Liver (tissue), 9 donors: Measurements from ENCODE around the gene CAV1. TPM values are rescaled to one million over a fixed set of nuclear protein-coding genes. Genes with fewer than 3 reads are reported as not detected.
"Not testable (repeated sequence)": the region's sequence is repeated elsewhere in the genome, so short reads cannot be mapped to it uniquely, and the experiment has no call there.

Experiments
- DNase-seq: peaks from one replicate; pipeline ENCODE4 v3.0.0-alpha.2; 2017; ENCODE audit warnings: low spot score
- H3K27ac ChIP-seq, 2 donors: one replicate each; pipeline ENCODE4 v1.7.0; 2013; ENCODE audit warnings: inconsistent platforms in 2 of 2, low read length in 2 of 2, control low read depth in 1 of 2, low read depth in 1 of 2, mild to moderate bottlenecking in 1 of 2
- H3K27me3 ChIP-seq, 4 donors: one replicate each; pipeline versions ENCODE4 v1.6.1 to v1.7.0; 2013; ENCODE audit warnings: low read length in 3 of 4, inconsistent platforms in 1 of 4, mild to moderate bottlenecking in 1 of 4, moderate library complexity in 1 of 4; ENCODE audit not compliant: control insufficient read depth in 4 of 4, insufficient read depth in 4 of 4
- H3K36me3 ChIP-seq, 4 donors: one replicate each; pipeline versions ENCODE4 v1.6.1 to v1.7.0; 2013; ENCODE audit warnings: low read length in 3 of 4, mild to moderate bottlenecking in 3 of 4, low read depth in 1 of 4, moderate library complexity in 1 of 4; ENCODE audit not compliant: control insufficient read depth in 4 of 4, insufficient read depth in 3 of 4
- H3K4me1 ChIP-seq, 4 donors: one replicate each; pipeline versions ENCODE4 v1.6.1 to v1.7.0; 2013; ENCODE audit warnings: low read length in 3 of 4, mild to moderate bottlenecking in 3 of 4, moderate library complexity in 1 of 4; ENCODE audit not compliant: control insufficient read depth in 4 of 4, insufficient read depth in 4 of 4
- H3K4me3 ChIP-seq, 3 donors: one replicate each; pipeline versions ENCODE4 v1.6.1 to v1.7.0; 2013; ENCODE audit warnings: low read length in 3 of 3, control low read depth in 1 of 3, low read depth in 1 of 3, mild to moderate bottlenecking in 1 of 3
- H3K9ac ChIP-seq, 2 donors: one replicate each; pipeline ENCODE4 v1.7.0; 2013; ENCODE audit warnings: low read length in 2 of 2, mild to moderate bottlenecking in 2 of 2, moderate library complexity in 2 of 2, control low read depth in 1 of 2, low read depth in 1 of 2
- H3K9me3 ChIP-seq, 4 donors: one replicate each; pipeline versions ENCODE4 v1.6.1 to v1.7.0; 2013; ENCODE audit warnings: low read length in 3 of 4; ENCODE audit not compliant: control insufficient read depth in 4 of 4
- EGR1 ChIP-seq, 2 donors: IDR thresholded peaks; 2 replicates each; pipeline ENCODE4 v1.6.1; 2016 to 2018; ENCODE audit warnings: antibody characterized with exemption in 2 of 2, low read depth in 2 of 2
- FOXA1 ChIP-seq: IDR thresholded peaks from 2 replicates; pipeline ENCODE4 v1.6.1; 2016; ENCODE audit warnings: antibody characterized with exemption
- HNF4A ChIP-seq, 2 donors: conservative IDR thresholded peaks; 2 replicates each; pipeline ENCODE4 v1.6.1; 2016; ENCODE audit warnings: antibody characterized with exemption in 2 of 2, mild to moderate bottlenecking in 2 of 2
- HNF4G ChIP-seq: IDR thresholded peaks from 2 replicates; pipeline ENCODE4 v1.6.1; 2016; ENCODE audit warnings: antibody characterized with exemption
- JUND ChIP-seq, 2 donors: IDR thresholded peaks; 2 replicates each; pipeline ENCODE4 v1.6.1; 2016; ENCODE audit warnings: antibody characterized with exemption in 2 of 2
- NR2F2 ChIP-seq: IDR thresholded peaks from 2 replicates; pipeline ENCODE4 v1.6.1; 2016; ENCODE audit warnings: antibody characterized with exemption
- RAD21 ChIP-seq, 2 donors: IDR thresholded peaks; 2 replicates each; pipeline ENCODE4 v1.6.1; 2016; ENCODE audit warnings: antibody characterized with exemption in 2 of 2, mild to moderate bottlenecking in 2 of 2
- TAF1 ChIP-seq: conservative IDR thresholded peaks from 2 replicates; pipeline ENCODE4 v1.6.1; 2016; ENCODE audit warnings: antibody characterized with exemption, mild to moderate bottlenecking
- YY1 ChIP-seq: IDR thresholded peaks from 2 replicates; pipeline ENCODE4 v1.6.1; 2016; ENCODE audit warnings: antibody characterized with exemption, mild to moderate bottlenecking
- WGBS: extraction: QIAGEN DNeasy Blood & Tissue Kit; methylation state at CpG from one replicate; pipeline ENCODE4 v1.1.7; 2013; 5-methylcytosine and 5-hydroxymethylcytosine counted together
- polyA plus RNA-seq, 2 donors: library from polyadenylated mRNA; stranded (reverse) in 1 of 2; unstranded in 1 of 2; fragments of 200-250 nt in 1 of 2; fragments of >200 nt in 1 of 2; fragmentation: Nextera tagmentation in 1 of 2; extraction: Ambion mirVana in 1 of 2; gene quantifications; one replicate each; pipeline versions ENCODE4 v1.2.1 to v1.2.3, GENCODE V29; 2013 to 2015
- total RNA-seq, 2 donors: library from RNA; depleted of rRNA; stranded (reverse); fragments of >200 nt; gene quantifications; one replicate each; pipeline ENCODE4 v1.2.3, GENCODE V29; 2014
- TF ChIP-seq, protein P1 (sequence below): IDR thresholded peaks from 2 replicates; pipeline ENCODE4 v1.6.1; 2016; ENCODE audit warnings: antibody characterized with exemption
- TF ChIP-seq, protein P2 (sequence below): IDR thresholded peaks from 2 replicates; pipeline ENCODE4 v1.6.1; 2016; ENCODE audit warnings: antibody characterized with exemption
- TF ChIP-seq, protein P3 (sequence below): fragments of 150-350 bp; IDR thresholded peaks from 2 replicates; pipeline ENCODE4 v1.5.1; 2017; ENCODE audit warnings: improper control_type of control experiment, low read depth, low read length; ENCODE audit not compliant: missing input control
- donor health status: healthy.
- donor health status: healthy.
- donor health status: healthy.
- donor health status: healthy.
- donor health status: healthy.

Gene CAV1
- total and polyA plus RNA-seq, 4 donors: 9.9 to 13.4 (median 11.6) TPM

DNA sequence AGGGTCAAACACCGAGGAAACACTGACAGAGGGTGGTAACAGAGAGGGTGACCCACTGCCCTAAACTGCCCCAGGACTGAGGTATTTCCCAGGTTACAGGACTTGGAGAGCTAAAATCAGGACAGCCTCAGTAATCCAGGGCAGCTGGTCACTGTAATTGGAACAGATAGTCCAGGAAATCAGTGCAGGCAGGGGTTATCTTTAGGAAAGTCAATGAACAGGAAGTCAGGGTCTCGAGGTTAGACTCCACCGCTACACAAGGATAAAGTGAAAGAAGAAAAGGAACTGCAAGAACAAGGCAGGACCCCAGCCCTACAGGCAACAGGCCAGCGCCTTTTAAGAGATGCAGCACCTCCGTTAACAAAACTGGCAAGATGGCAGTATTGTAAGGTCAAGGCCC lies 61.1 kb downstream of the CAV1 start:
- Histone ChIP-seq H3K27ac (no peak overlapping the region), H3K27me3 (no peaks in the 10 kb centered on the region), H3K4me1 (peaks cover 0 to 5% (median 3%) of the 10 kb centered on the region in 4 donors), H3K36me3 (no peaks in the 10 kb centered on the region), H3K4me3 (no peak overlapping the region), H3K9me3 (no peaks in the 10 kb centered on the region), H3K9ac (no peak overlapping the region)
- no peak for TF ChIP-seq HNF4A (conservative IDR thresholded peaks at IDR 0.05)
- no peak for TF ChIP-seq HNF4G
- TF ChIP-seq, protein P1, sequence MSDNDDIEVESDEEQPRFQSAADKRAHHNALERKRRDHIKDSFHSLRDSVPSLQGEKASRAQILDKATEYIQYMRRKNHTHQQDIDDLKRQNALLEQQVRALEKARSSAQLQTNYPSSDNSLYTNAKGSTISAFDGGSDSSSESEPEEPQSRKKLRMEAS: no peak
- TF ChIP-seq TAF1: no peak
- no peak for TF ChIP-seq YY1
- TF ChIP-seq NR2F2: peak; percentile 83
- WGBS: 77% methylated on average over 5 of the region's 5 CpGs
- DNase-seq: no peak

DNA sequence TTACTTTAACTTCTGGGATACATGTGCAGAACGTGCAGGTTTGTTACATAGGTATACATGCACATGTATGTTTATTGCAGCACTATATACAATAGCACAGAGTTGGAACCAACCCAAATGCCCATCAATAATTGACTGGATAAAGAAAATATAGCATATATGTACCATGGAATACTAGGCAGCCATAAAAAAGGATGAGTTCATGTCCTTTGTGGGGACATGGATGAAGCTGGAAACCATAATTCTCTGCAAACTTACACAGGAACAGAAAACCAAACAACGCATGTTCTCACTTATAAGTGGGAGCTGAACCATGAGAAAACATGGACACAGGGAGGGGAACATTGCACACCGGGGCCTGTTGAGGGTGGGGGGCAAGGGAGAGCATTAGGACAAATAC lies 62.4 kb downstream of the CAV1 start:
- WGBS: 96% methylated on average over 3 of the region's 3 CpGs
- H3K27me3 ChIP-seq, H3K27ac ChIP-seq, H3K9ac ChIP-seq, H3K9me3 ChIP-seq, H3K36me3 ChIP-seq, H3K4me3 ChIP-seq, DNase-seq: not testable (repeated sequence)
- peaks cover 0 to 11% (median 9%) of the 10 kb centered on the region in 4 donors for H3K4me1 ChIP-seq

DNA sequence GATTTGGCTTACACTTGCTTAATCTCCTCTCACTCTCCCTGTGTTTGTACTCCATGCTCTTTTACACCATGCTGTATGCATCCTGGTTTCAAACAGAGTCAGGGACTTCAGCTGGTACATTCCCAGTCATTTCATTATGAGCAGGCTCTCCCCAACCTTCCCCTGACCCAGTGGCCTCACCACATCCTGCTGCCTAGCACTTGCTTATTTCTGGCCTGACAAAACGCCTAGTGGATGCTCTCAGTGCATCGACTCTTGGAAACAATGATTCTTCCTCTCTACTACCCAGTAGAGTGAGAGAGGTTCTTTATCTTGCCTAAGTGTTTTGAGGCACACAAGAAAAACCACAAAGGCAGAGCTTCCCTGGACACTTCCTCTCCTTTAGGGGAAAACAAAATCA lies 63.4 kb downstream of the CAV1 start:
- DNase-seq: no peak
- H3K27ac ChIP-seq: no peak overlapping the region

DNA sequence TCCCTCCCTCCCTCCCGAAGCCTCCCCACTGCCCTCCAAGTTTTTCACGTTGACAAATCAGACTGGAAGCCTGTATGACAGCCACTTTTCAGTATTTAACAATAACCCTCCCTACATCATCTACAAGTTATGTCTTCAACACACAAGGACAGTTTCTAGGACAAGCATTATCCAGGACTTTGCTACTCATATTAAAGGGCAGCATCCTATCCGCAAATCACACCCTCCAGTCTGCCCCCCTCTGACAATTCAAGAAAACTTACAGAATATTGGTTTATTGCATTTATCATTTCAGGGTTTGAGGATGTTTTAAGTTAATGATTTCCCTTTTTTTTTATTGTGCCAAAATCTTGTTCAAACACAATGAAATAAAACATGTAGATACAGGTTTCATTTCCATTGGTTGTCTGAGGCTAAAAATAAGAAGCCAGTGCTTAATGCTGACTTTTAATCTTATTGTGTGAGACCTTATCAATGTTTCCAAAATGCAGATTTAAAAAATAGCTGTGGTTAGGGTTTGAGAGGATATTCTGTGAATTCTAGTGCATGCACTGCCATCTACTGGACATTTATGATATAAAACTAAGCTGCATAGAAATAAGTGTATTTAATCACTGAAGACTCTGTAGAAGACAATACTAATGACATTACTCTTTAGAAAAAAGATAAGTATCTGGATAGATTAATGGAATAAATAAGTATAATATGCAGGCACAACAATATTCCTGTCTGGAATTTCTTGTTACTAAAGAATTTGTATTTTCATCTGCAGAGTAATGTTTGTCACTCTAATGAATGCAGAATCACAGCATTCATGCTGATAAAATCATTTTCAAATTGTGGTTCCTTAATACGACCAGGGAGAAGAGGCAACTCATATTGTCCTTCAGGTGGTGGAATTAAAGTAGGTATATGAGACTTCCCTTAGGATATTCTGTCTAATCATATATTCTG lies 64.1 kb downstream of the CAV1 start:
- Histone ChIP-seq H3K9me3 (no peaks in the 10 kb centered on the region), H3K9ac (no peak overlapping the region), H3K36me3 (no peaks in the 10 kb centered on the region), H3K4me3 (no peak overlapping the region), H3K27me3 (no peaks in the 10 kb centered on the region), H3K4me1 (peaks cover 0 to 18% (median 13%) of the 10 kb centered on the region in 4 donors), H3K27ac (no peak overlapping the region)
- WGBS: 15% methylated on average over 4 of the region's 4 CpGs
- TF ChIP-seq, protein P2, sequence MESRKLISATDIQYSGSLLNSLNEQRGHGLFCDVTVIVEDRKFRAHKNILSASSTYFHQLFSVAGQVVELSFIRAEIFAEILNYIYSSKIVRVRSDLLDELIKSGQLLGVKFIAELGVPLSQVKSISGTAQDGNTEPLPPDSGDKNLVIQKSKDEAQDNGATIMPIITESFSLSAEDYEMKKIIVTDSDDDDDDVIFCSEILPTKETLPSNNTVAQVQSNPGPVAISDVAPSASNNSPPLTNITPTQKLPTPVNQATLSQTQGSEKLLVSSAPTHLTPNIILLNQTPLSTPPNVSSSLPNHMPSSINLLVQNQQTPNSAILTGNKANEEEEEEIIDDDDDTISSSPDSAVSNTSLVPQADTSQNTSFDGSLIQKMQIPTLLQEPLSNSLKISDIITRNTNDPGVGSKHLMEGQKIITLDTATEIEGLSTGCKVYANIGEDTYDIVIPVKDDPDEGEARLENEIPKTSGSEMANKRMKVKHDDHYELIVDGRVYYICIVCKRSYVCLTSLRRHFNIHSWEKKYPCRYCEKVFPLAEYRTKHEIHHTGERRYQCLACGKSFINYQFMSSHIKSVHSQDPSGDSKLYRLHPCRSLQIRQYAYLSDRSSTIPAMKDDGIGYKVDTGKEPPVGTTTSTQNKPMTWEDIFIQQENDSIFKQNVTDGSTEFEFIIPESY: no peak
- no peak for TF ChIP-seq HNF4A (conservative IDR thresholded peaks at IDR 0.05)
- peak; percentile 93 to 96 for TF ChIP-seq RAD21 (IDR thresholded peaks at IDR 0.05)
- TF ChIP-seq JUND (IDR thresholded peaks at IDR 0.05): no peak
- TF ChIP-seq HNF4G: no peak
- TF ChIP-seq, protein P1: no peak
- TF ChIP-seq, protein P3, sequence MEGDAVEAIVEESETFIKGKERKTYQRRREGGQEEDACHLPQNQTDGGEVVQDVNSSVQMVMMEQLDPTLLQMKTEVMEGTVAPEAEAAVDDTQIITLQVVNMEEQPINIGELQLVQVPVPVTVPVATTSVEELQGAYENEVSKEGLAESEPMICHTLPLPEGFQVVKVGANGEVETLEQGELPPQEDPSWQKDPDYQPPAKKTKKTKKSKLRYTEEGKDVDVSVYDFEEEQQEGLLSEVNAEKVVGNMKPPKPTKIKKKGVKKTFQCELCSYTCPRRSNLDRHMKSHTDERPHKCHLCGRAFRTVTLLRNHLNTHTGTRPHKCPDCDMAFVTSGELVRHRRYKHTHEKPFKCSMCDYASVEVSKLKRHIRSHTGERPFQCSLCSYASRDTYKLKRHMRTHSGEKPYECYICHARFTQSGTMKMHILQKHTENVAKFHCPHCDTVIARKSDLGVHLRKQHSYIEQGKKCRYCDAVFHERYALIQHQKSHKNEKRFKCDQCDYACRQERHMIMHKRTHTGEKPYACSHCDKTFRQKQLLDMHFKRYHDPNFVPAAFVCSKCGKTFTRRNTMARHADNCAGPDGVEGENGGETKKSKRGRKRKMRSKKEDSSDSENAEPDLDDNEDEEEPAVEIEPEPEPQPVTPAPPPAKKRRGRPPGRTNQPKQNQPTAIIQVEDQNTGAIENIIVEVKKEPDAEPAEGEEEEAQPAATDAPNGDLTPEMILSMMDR: peak; percentile 67
- TF ChIP-seq FOXA1: no peak
- no peak for DNase-seq

More for the DNA sequence above, 63.4 kb downstream of the CAV1 start:
- H3K4me1 ChIP-seq: peaks cover 0 to 18% (median 13%) of the 10 kb centered on the region in 4 donors
- WGBS: 60% methylated on average over 2 of the region's 2 CpGs
- no peak overlapping the region for H3K9ac ChIP-seq
- H3K27me3 ChIP-seq: no peaks in the 10 kb centered on the region
- no peaks in the 10 kb centered on the region for H3K9me3 ChIP-seq
- no peak overlapping the region for H3K4me3 ChIP-seq
- TF ChIP-seq RAD21 (IDR thresholded peaks at IDR 0.05): peak in 1 of 2 donors; percentile 23
- TF ChIP-seq EGR1 (IDR thresholded peaks at IDR 0.05; ENCODE audit: low read depth in 2 of 2): no peak
- no peaks in the 10 kb centered on the region for H3K36me3 ChIP-seq
